Aorta (tissue), 5 donors: ENCODE measurements around the gene POLDIP3. TPM values are rescaled to one million over a fixed set of nuclear protein-coding genes. Genes with fewer than 3 reads are reported as not detected.
"Not testable (repeated sequence)": the region's sequence is repeated elsewhere in the genome, so short reads cannot be mapped to it uniquely, and the experiment has no call there.

Experiments
- ATAC-seq: fragments of 200-7000 bp; cut with Tn5 transposase; one replicate; pipeline ENCODE4 v1.9.1; 2022; ENCODE audit warnings: moderate library complexity; ENCODE audit not compliant: low FRiP score
- DNase-seq, 2 donors: peaks; one replicate each; pipeline ENCODE4 v3.0.0-alpha.2; 2020
- H3K27ac ChIP-seq, 2 donors: one replicate each; pipeline ENCODE4 v1.5.1; 2013; ENCODE audit warnings: low read length in 2 of 2, mild to moderate bottlenecking in 2 of 2, moderate library complexity in 2 of 2, control low read depth in 1 of 2, inconsistent platforms in 1 of 2, low read depth in 1 of 2
- H3K27me3 ChIP-seq, 2 donors: one replicate each; pipeline ENCODE4 v1.6.1; 2013; ENCODE audit warnings: control low read depth in 1 of 2, low read length in 1 of 2, mild to moderate bottlenecking in 1 of 2, moderate library complexity in 1 of 2; ENCODE audit not compliant: insufficient read depth in 2 of 2, control insufficient read depth in 1 of 2
- H3K36me3 ChIP-seq, 2 donors: one replicate each; pipeline ENCODE4 v1.6.1; 2013; ENCODE audit warnings: control low read depth in 1 of 2, low read length in 1 of 2, mild to moderate bottlenecking in 1 of 2; ENCODE audit not compliant: insufficient read depth in 2 of 2, control insufficient read depth in 1 of 2
- H3K4me1 ChIP-seq, 2 donors: one replicate each; pipeline ENCODE4 v1.6.1; 2013; ENCODE audit warnings: low read length in 2 of 2, control low read depth in 1 of 2, mild to moderate bottlenecking in 1 of 2, moderate library complexity in 1 of 2; ENCODE audit not compliant: insufficient read depth in 2 of 2, control insufficient read depth in 1 of 2
- H3K4me3 ChIP-seq, 2 donors: one replicate each; pipeline ENCODE4 v1.5.1; 2013; ENCODE audit warnings: low read length in 2 of 2, control low read depth in 1 of 2, mild to moderate bottlenecking in 1 of 2
- H3K9me3 ChIP-seq: one replicate; pipeline ENCODE4 v1.6.1; 2013; ENCODE audit warnings: mild to moderate bottlenecking, low read length; ENCODE audit not compliant: control insufficient read depth
- WGBS, 2 donors: extraction: QIAGEN DNeasy Blood & Tissue Kit; methylation state at CpG; one replicate each; pipeline ENCODE4 v1.1.7; 2013; 5-methylcytosine and 5-hydroxymethylcytosine counted together
- intact Hi-C, 2 donors: fragments of 100-400 bp; cut with DNase I; formaldehyde crosslinking; loops; one replicate each; pipeline versions ENCODE4 v1.14.2 to v1.15.0; 2022
- polyA plus RNA-seq, 2 donors: library from polyadenylated mRNA; stranded (reverse); fragments of 200-250 nt; gene quantifications; one replicate each; pipeline ENCODE4 v1.2.3, GENCODE V29; 2013
- total RNA-seq, 2 donors: library from RNA; stranded (reverse); fragmentation: NEBNext Ultra II Directional; extraction: Animal tissue kit (Norgen Biotek cat#: 25700); gene quantifications; one replicate each; pipeline ENCODE4 v1.2.1, GENCODE V29; 2021
- donor health status: healthy with polysubstance abuse.
- donor health status: Bipolar disorder and iron deficiency.
- donor health status: DM: no; HTN: no; CAD: no.
- donor health status: DM: no; HTN: no; CAD: no.
- donor health status: DM: yes; HTN: yes; CAD: no.

POLDIP3 gene
- total and polyA plus RNA-seq, 4 donors, result 26.0 to 49.6 (median 41.0) TPM

GRCh38 chr22:42536166-42536565, 78.5 kb downstream of the POLDIP3 start:
- intact Hi-C loops, result no loop called here
- H3K4me1 ChIP-seq, result no peaks in the 10 kb centered on the region
- no peaks in the 10 kb centered on the region for H3K27me3 ChIP-seq
- no peak overlapping the region for H3K4me3 ChIP-seq
- H3K36me3 ChIP-seq, result no peaks in the 10 kb centered on the region
- no peak for DNase-seq
- ATAC-seq, result no peak
- H3K27ac ChIP-seq, result no peak overlapping the region
- WGBS, 2 donors, result 92 to 99% methylated on average over 7 of the region's 7 CpGs
- H3K9me3 ChIP-seq, result no peaks in the 10 kb centered on the region

GRCh38 chr22:42535082-42535731, 79.5 kb downstream of the POLDIP3 start:
- H3K4me3 ChIP-seq, H3K4me1 ChIP-seq, ATAC-seq, H3K36me3 ChIP-seq, intact Hi-C loops, H3K27me3 ChIP-seq, DNase-seq, H3K9me3 ChIP-seq, H3K27ac ChIP-seq: not testable (repeated sequence)
- WGBS, 2 donors, result 68 to 73% methylated on average over 1 to 4 of the region's 14 CpGs

Other genes with a start within 250 kb of the POLDIP3 start
- gene NFAM1, start 182.5 kb downstream of the POLDIP3 start, total RNA-seq, result 10 to 100 TPM in 1 of 2 donors, 1 to 10 TPM in 1; 5.3 to 10.5 TPM
- gene NFAM1, start 182.5 kb downstream of the POLDIP3 start, polyA plus RNA-seq, result 1 to 10 TPM in 1 of 2 donors, under 1 TPM in 1; 0.38 to 2.6 TPM
- gene RRP7A, start 95.1 kb downstream of the POLDIP3 start, total RNA-seq, result 10 to 100 TPM; 36.0 to 38.9 TPM
- gene RRP7A, start 95.1 kb downstream of the POLDIP3 start, polyA plus RNA-seq, result 10 to 100 TPM in 1 of 2 donors, 1 to 10 TPM in 1; 5.3 to 20.3 TPM
- gene SERHL2, start 60.9 kb downstream of the POLDIP3 start, total RNA-seq, result 1 to 10 TPM; 2.0 to 2.9 TPM
- 1 to 10 TPM; 1.6 to 4.2 TPM for gene SERHL2, start 60.9 kb downstream of the POLDIP3 start, polyA plus RNA-seq
- gene ATP5MGL, start 25.7 kb upstream of the POLDIP3 start, total RNA-seq, result 1 to 10 TPM; 1.5 to 2.7 TPM
- not detected for gene ATP5MGL, start 25.7 kb upstream of the POLDIP3 start, polyA plus RNA-seq
- 100 to 1,000 TPM; 430 to 444 TPM for gene CYB5R3, start 34.5 kb upstream of the POLDIP3 start, total RNA-seq
- 100 to 1,000 TPM; 346 to 756 TPM for gene CYB5R3, start 34.5 kb upstream of the POLDIP3 start, polyA plus RNA-seq
- 10 to 100 TPM; 62.1 to 72.3 TPM for gene A4GALT, start 106.0 kb upstream of the POLDIP3 start, total RNA-seq
- gene A4GALT, start 106.0 kb upstream of the POLDIP3 start, polyA plus RNA-seq, result 10 to 100 TPM; 15.8 to 75.8 TPM
- gene ARFGAP3, start 242.4 kb upstream of the POLDIP3 start, total RNA-seq, result 10 to 100 TPM; 45.9 to 60.5 TPM
- 10 to 100 TPM; 40.1 to 43.7 TPM for gene ARFGAP3, start 242.4 kb upstream of the POLDIP3 start, polyA plus RNA-seq